Testis (tissue), 3 donors: ENCODE measurements around the gene FAHD2A. TPM values are rescaled to one million over a fixed set of nuclear protein-coding genes. Genes with fewer than 3 reads are reported as not detected.
"Not testable (repeated sequence)": the region's sequence is repeated elsewhere in the genome, so short reads cannot be mapped to it uniquely, and the experiment has no call there.

Experiments used
- DNase-seq: peaks from one replicate; pipeline ENCODE4 v3.0.0-alpha.2; 2019
- H3K27ac ChIP-seq, 2 donors: fragments of 200-600 bp; sonication (generic); one replicate each; pipeline ENCODE4 v1.5.1; 2019
- H3K27me3 ChIP-seq: fragments of 200-600 bp; sonication (generic); one replicate; pipeline ENCODE4 v1.5.1; 2019
- H3K36me3 ChIP-seq: fragments of 200-600 bp; sonication (generic); one replicate; pipeline ENCODE4 v1.5.1; 2017; ENCODE audit warnings: low read depth; ENCODE audit errors: missing control alignments
- H3K4me1 ChIP-seq: fragments of 200-600 bp; sonication (generic); one replicate; pipeline ENCODE4 v1.5.1; 2019
- H3K4me3 ChIP-seq, 2 donors: fragments of 200-600 bp; sonication (generic); one replicate each; pipeline ENCODE4 v1.5.1; 2017 to 2019
- H3K9me3 ChIP-seq: fragments of 200-600 bp; sonication (generic); one replicate; pipeline ENCODE4 v1.5.1; 2017
- CTCF ChIP-seq, 3 experiments: fragments of 450-650 bp in 2 of 3; fragments of 200-600 bp in 1 of 3; sonication (generic) in 1 of 3; IDR thresholded peaks; one replicate each; pipeline ENCODE4 v1.5.1; 2016 to 2019; ENCODE audit warnings: antibody characterized with exemption in 3 of 3, mild to moderate bottlenecking in 2 of 3, moderate library complexity in 1 of 3
- WGBS, 2 donors: methylation state at CpG; one replicate each; pipeline ENCODE4 v1.1.5; 2018; 5-methylcytosine and 5-hydroxymethylcytosine counted together
- intact Hi-C: fragments of 100-400 bp; cut with DNase I; formaldehyde crosslinking; loops from one replicate; pipeline ENCODE4 v1.15.1; 2023; ENCODE audit warnings: low total_unique reads
- polyA plus RNA-seq: library from polyadenylated mRNA; stranded (reverse); fragments of 350-450 nt; fragmentation: Illumina TruSeq; extraction: RNeasy Lipid Tissue Mini Kit (QIAGEN cat#74804); gene quantifications from one replicate; pipeline ENCODE4 v1.2.3, GENCODE V29; 2014; ENCODE audit warnings: low read depth, low replicate concordance; ENCODE audit not compliant: insufficient read depth
- total RNA-seq, 2 donors: library from RNA; depleted of rRNA; stranded (reverse); fragments of >200 nt; gene quantifications; one replicate each; pipeline ENCODE4 v1.2.3, GENCODE V29; 2016

FAHD2A gene
- total and polyA plus RNA-seq, 3 donors from 2014 or later = 48.5 to 73.8 (median 48.9) TPM

GRCh38 chr2:95403204-95403721, 755 bp downstream of the FAHD2A start:
- H3K4me1 ChIP-seq = peaks cover 16% of the 10 kb centered on the region
- 1 to 3% methylated on average over 5 of the region's 5 CpGs for WGBS, 2 donors
- peak overlapping the region; percentile 84 to 86 for H3K4me3 ChIP-seq
- not testable (repeated sequence) for H3K27me3 ChIP-seq, H3K36me3 ChIP-seq, H3K9me3 ChIP-seq
- peak overlapping the region in 1 of 2 donors; percentile 80 for H3K27ac ChIP-seq
- intact Hi-C loops = loop anchor here (5.0 kb wide), 1 partner anchor 61 kb away; no protein-coding TSS in a partner anchor
- TF ChIP-seq CTCF (IDR thresholded peaks at IDR 0.05) = peak; percentile 20 to 40 (median 21)
- DNase-seq = peak; percentile 74

DNA sequence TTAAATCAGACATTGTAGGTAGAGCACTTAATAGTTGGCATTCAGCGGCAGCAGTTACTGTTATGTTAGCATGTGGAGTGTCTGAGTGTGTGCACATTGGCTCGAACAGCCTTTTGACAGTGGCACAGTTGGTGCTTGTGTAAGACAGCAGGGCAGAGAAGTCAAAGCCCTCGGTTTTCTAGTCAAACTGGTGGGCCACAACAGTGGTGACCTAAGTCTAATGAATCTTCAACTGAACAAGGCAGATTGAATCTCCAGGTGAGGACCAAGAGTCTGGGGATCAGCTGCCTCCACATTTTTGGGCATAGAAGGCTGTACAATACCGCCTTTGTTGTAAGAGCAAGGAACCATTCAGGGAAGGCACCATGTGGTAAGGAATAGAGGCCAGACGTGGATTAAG, 1.3 kb downstream of the FAHD2A start:
- H3K4me1 ChIP-seq = peaks cover 16% of the 10 kb centered on the region
- H3K27ac ChIP-seq, H3K36me3 ChIP-seq, H3K4me3 ChIP-seq, H3K9me3 ChIP-seq, H3K27me3 ChIP-seq, DNase-seq: not testable (repeated sequence)
- WGBS, 2 donors = 56 to 74% methylated on average over 5 of the region's 5 CpGs
- intact Hi-C loops = loop anchor here (5.0 kb wide), 1 partner anchor 62 kb away; no protein-coding TSS in a partner anchor

GRCh38 chr2:95404676-95405075, 2.2 kb downstream of the FAHD2A start:
- H3K36me3 ChIP-seq = not testable (repeated sequence)
- intact Hi-C loops = loop anchor here (5.0 kb wide), 1 partner anchor 62 kb away; no protein-coding TSS in a partner anchor
- WGBS, 2 donors = 72 to 81% methylated on average over 2 to 3 of the region's 3 CpGs

DNA sequence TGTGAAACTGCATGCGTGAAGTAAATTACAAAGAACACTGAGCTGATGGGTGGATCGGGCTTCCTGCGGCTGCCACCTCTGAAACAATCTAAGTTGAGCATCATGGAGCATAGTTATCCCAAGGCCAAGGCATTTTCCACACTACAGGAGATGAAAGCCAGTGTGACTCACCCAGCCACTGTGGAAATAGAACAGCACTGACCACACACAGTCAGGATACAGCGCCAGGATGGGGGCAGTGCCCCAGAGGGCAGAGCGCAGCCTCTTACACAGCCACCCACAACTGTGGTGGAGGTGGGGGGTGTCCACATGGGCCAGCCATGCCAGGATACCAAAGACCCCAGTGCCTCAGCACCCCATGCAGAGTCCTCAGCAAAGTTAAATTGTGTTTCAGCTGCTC, 8.7 kb downstream of the FAHD2A start:
- H3K4me3 ChIP-seq, H3K4me1 ChIP-seq, H3K27me3 ChIP-seq, intact Hi-C loops, H3K27ac ChIP-seq, H3K36me3 ChIP-seq, DNase-seq, H3K9me3 ChIP-seq: not testable (repeated sequence)
- 74 to 75% methylated on average over 5 of the region's 5 CpGs for WGBS, 2 donors

More at GRCh38 chr2:95404676-95405075, 2.2 kb downstream of the FAHD2A start:
- DNase-seq, H3K4me3 ChIP-seq, H3K27ac ChIP-seq, H3K9me3 ChIP-seq, H3K27me3 ChIP-seq: not testable (repeated sequence)
- H3K4me1 ChIP-seq = peaks cover 16% of the 10 kb centered on the region

GRCh38 chr2:95414015-95414594, 11.6 kb downstream of the FAHD2A start:
- peak; percentile 72 to 84 (median 83) for TF ChIP-seq CTCF (IDR thresholded peaks at IDR 0.05)
- H3K36me3 ChIP-seq, H3K27me3 ChIP-seq, H3K9me3 ChIP-seq, intact Hi-C loops, H3K4me3 ChIP-seq, H3K27ac ChIP-seq, H3K4me1 ChIP-seq: not testable (repeated sequence)
- DNase-seq = peak; percentile 91
- 65 to 66% methylated on average over 9 of the region's 9 CpGs for WGBS, 2 donors

GRCh38 chr2:95415138-95415537, 12.6 kb downstream of the FAHD2A start:
- 58 to 73% methylated on average over 3 of the region's 3 CpGs for WGBS, 2 donors
- H3K4me3 ChIP-seq, H3K27ac ChIP-seq, H3K27me3 ChIP-seq, H3K36me3 ChIP-seq, H3K9me3 ChIP-seq, DNase-seq, H3K4me1 ChIP-seq, intact Hi-C loops: not testable (repeated sequence)

DNA sequence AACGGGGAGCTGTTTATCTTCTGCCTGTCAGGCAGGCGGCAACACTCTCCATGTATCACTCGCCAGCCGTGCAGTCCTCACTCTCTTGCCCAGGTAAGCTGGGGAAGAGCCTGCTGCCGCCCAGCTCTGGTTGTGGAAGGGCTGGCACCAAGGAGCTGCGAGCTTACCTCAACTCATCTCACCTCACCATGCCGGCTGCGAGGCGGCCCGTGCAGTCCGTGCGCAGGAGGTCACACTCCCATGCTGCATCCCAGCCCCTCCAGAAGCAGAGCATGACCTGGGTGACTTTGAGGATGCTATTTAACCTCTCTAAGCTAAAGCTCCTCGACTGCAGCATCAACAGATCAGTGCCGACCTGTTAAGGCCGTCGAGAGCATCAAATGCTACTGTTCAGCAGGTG, 13.1 kb downstream of the FAHD2A start:
- intact Hi-C loops, H3K4me3 ChIP-seq, DNase-seq, H3K9me3 ChIP-seq, H3K27ac ChIP-seq, H3K36me3 ChIP-seq, H3K4me1 ChIP-seq, H3K27me3 ChIP-seq: not testable (repeated sequence)
- 81 to 82% methylated on average over 12 to 16 of the region's 16 CpGs for WGBS, 2 donors

DNA sequence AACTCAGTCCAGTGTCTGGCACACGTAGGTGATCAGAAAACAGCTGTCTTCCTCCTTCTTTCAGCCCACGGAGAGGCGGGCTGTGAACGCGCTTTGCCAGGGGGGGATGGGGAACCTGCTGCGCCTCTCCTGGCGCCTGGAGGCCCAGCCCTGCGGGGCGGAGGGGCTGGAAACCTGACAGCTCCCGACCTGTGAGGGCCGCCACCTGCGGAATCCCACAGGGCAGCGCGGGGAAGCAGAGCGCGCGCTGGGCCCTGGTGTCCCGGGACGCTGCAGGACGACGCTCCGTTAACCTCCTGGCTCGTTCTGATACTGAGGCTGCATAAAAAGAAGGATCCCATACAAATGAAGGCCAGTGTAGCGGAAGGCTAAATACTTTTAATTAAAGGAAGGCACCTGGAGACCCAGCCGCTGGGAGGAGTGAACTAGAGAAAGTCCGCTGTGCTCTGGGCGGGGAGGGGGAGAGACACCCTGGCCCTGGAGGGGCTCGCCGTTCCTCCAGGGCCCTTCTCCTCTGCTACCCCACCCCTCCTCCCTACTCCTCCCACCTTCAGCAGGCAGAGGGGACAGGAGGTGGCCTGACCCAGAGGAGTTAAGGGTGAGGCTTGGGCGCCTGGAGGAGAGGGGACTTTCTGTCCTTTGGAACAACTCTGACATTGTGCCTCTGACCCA, 24.8 kb downstream of the FAHD2A start:
- H3K27ac ChIP-seq, H3K9me3 ChIP-seq, intact Hi-C loops, H3K27me3 ChIP-seq, H3K4me1 ChIP-seq, H3K36me3 ChIP-seq, H3K4me3 ChIP-seq, DNase-seq: not testable (repeated sequence)
- WGBS, 2 donors = 31% methylated on average over 14 of the region's 30 CpGs; no CpG with 5 or more reads in 1 of the 2 donors

GRCh38 chr2:95429748-95430467, 27.4 kb downstream of the FAHD2A start:
- H3K27me3 ChIP-seq, H3K9me3 ChIP-seq, H3K4me3 ChIP-seq, H3K36me3 ChIP-seq, H3K4me1 ChIP-seq, H3K27ac ChIP-seq, intact Hi-C loops, DNase-seq: not testable (repeated sequence)
- no CpG with 5 or more reads among the region's 8 CpGs for WGBS, 2 donors
